HEK293 (cell line): ENCODE measurements around the gene FAM89B.
A peak's percentile ranks its signal among the peaks of the same experiment; 100 is the strongest.

ENCODE experiments used
- KLF10 ChIP-seq: fragments of 450-650 bp; IDR thresholded peaks from 2 replicates; pipeline ENCODE4 v1.5.1; 2018; ENCODE audit warnings: missing biosample characterization, mild to moderate bottlenecking, missing genetic modification characterization
- MZF1 ChIP-seq: fragments of 450-650 bp; formaldehyde crosslinking; IDR thresholded peaks from 2 replicates; pipeline ENCODE4 v1.5.1; 2017; ENCODE audit warnings: missing biosample characterization, missing genetic modification characterization, borderline replicate concordance
- OVOL3 ChIP-seq: fragments of 450-650 bp; formaldehyde crosslinking; IDR thresholded peaks from 2 replicates; pipeline ENCODE4 v1.5.1; 2016; ENCODE audit warnings: missing biosample characterization, missing genetic modification characterization
- SP2 ChIP-seq: fragments of 450-650 bp; formaldehyde crosslinking; IDR thresholded peaks from 2 replicates; pipeline ENCODE4 v1.5.1; 2016; ENCODE audit warnings: missing biosample characterization, missing genetic modification characterization
- ZBTB8A ChIP-seq: fragments of 450-650 bp; formaldehyde crosslinking; IDR thresholded peaks from 2 replicates; pipeline ENCODE4 v1.5.1; 2016; ENCODE audit warnings: missing biosample characterization, missing genetic modification characterization
- ZFHX2 ChIP-seq: fragments of 450-650 bp; formaldehyde crosslinking; conservative IDR thresholded peaks from 2 replicates; pipeline ENCODE4 v1.5.1; 2016; ENCODE audit warnings: missing biosample characterization, missing genetic modification characterization
- ZNF19 ChIP-seq: fragments of 450-650 bp; formaldehyde crosslinking; IDR thresholded peaks from 2 replicates; pipeline ENCODE4; 2016; ENCODE audit warnings: missing biosample characterization, missing genetic modification characterization, low read depth
- ZNF248 ChIP-seq: fragments of 450-650 bp; formaldehyde crosslinking; IDR thresholded peaks from 2 replicates; pipeline ENCODE4 v1.5.1; 2017; ENCODE audit warnings: missing biosample characterization, missing genetic modification characterization
- ZNF311 ChIP-seq: fragments of 450-650 bp; formaldehyde crosslinking; IDR thresholded peaks from 2 replicates; pipeline ENCODE4 v1.5.1; 2017; ENCODE audit warnings: missing biosample characterization, missing genetic modification characterization, borderline replicate concordance
- ZNF350 ChIP-seq: fragments of 450-650 bp; formaldehyde crosslinking; IDR thresholded peaks from 2 replicates; pipeline ENCODE4 v1.5.0; 2017; ENCODE audit warnings: missing biosample characterization, mild to moderate bottlenecking, missing genetic modification characterization
- ZNF391 ChIP-seq: fragments of 450-650 bp; formaldehyde crosslinking; IDR thresholded peaks from 2 replicates; pipeline ENCODE4 v1.5.1; 2016; ENCODE audit warnings: low read depth, missing biosample characterization, missing genetic modification characterization, borderline replicate concordance
- ZNF529 ChIP-seq: fragments of 450-650 bp; formaldehyde crosslinking; IDR thresholded peaks from 2 replicates; pipeline ENCODE4 v1.5.1; 2017; ENCODE audit warnings: missing genetic modification characterization, missing biosample characterization; ENCODE audit not compliant: insufficient replicate concordance
- ZNF621 ChIP-seq: fragments of 450-650 bp; formaldehyde crosslinking; IDR thresholded peaks from 2 replicates; pipeline ENCODE4 v1.5.1; 2017; ENCODE audit warnings: missing biosample characterization, missing genetic modification characterization
- ZNF658 ChIP-seq: fragments of 450-650 bp; formaldehyde crosslinking; IDR thresholded peaks from 2 replicates; pipeline ENCODE4; 2016; ENCODE audit warnings: missing biosample characterization, missing genetic modification characterization
- ZNF791 ChIP-seq: fragments of 450-650 bp; formaldehyde crosslinking; IDR thresholded peaks from 2 replicates; pipeline ENCODE4 v1.5.1; 2016; ENCODE audit warnings: missing biosample characterization, missing genetic modification characterization
- TF ChIP-seq, protein P1 (sequence below): fragments of 450-650 bp; formaldehyde crosslinking; IDR thresholded peaks from 2 replicates; pipeline ENCODE4 v1.5.1; 2016; ENCODE audit warnings: missing biosample characterization, missing genetic modification characterization
- TF ChIP-seq, protein P2 (sequence below): fragments of 450-650 bp; formaldehyde crosslinking; IDR thresholded peaks from 2 replicates; pipeline ENCODE4 v1.5.1; 2016; ENCODE audit warnings: missing biosample characterization, missing genetic modification characterization
- TF ChIP-seq, protein P3 (sequence below): fragments of 450-650 bp; formaldehyde crosslinking; IDR thresholded peaks from 2 replicates; pipeline ENCODE4 v1.5.1; 2016; ENCODE audit warnings: missing biosample characterization, missing genetic modification characterization, low read depth
- TF ChIP-seq, protein P4 (sequence below): fragments of 450-650 bp; formaldehyde crosslinking; optimal IDR thresholded peaks from 2 replicates; pipeline ENCODE3; 2016; ENCODE audit warnings: missing biosample characterization, mild to moderate bottlenecking, missing genetic modification characterization
- TF ChIP-seq, protein P5 (sequence below): fragments of 450-650 bp; formaldehyde crosslinking; IDR thresholded peaks from 2 replicates; pipeline ENCODE4; 2016; ENCODE audit warnings: missing biosample characterization, missing genetic modification characterization
- TF ChIP-seq, protein P6 (sequence below): IDR thresholded peaks from 2 replicates; pipeline ENCODE4 v1.6.1; 2011; ENCODE audit warnings: mild to moderate bottlenecking, low read depth, low read length, borderline replicate concordance
- TF ChIP-seq, protein P7 (sequence below): fragments of 450-650 bp; formaldehyde crosslinking; IDR thresholded peaks from 2 replicates; pipeline ENCODE4 v1.5.1; 2016; ENCODE audit warnings: missing biosample characterization, missing genetic modification characterization, borderline replicate concordance

FAM89B gene

DNA sequence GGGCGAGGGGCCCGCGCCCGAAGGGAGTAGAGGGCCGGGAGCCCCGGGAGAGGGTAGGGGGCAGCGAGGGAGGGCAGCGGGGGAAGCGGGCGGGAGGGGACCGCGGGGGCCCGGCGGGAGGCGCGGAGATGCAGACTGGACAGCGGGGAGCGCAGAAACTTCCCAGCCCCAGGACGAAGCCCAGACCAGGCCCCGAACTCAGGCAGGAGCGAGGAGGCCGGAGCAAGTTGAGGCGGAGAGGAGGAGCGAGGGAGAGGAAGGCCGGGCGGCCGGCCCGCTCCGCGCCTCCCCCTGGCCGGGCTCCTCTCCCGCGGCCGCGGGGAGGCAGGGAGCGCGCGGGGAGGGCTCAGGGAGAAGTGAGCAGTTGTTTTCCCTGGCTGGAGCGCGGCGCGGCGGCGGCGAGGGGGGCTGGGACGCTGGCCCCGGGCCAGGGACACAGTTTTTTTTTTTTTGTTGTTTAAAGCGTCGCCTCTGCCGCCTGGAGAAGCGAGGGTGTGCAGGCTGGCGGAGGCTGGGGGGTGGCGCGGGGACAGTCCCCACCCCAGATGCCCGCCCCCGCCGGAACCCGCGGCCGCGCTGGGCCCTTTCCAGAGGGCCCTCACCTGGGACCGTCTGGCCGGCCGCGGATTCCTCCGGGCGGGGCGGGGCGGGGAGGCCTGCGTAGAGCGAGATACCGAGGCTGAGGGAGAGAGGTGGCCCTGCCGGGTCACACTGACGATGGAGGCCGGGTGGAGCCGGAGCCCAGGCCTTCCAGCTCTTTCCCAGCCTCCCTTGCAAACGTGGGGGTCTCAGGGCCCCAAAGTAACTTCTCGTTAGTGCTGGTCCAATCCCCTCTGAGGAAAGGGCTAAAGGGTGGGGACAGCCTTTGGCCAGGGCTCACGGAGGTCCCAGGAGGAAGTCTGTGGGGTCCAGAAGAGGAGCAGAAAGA is 14.1 kb upstream of the FAM89B start, which contains the start of gene LTBP3 (continued):
- no peak for TF ChIP-seq ZNF391
- TF ChIP-seq, protein P1, sequence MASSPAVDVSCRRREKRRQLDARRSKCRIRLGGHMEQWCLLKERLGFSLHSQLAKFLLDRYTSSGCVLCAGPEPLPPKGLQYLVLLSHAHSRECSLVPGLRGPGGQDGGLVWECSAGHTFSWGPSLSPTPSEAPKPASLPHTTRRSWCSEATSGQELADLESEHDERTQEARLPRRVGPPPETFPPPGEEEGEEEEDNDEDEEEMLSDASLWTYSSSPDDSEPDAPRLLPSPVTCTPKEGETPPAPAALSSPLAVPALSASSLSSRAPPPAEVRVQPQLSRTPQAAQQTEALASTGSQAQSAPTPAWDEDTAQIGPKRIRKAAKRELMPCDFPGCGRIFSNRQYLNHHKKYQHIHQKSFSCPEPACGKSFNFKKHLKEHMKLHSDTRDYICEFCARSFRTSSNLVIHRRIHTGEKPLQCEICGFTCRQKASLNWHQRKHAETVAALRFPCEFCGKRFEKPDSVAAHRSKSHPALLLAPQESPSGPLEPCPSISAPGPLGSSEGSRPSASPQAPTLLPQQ (tag by site-specific recombination): peak; percentile 38; the same call in 1 of the 2 replicates
- TF ChIP-seq, protein P2, sequence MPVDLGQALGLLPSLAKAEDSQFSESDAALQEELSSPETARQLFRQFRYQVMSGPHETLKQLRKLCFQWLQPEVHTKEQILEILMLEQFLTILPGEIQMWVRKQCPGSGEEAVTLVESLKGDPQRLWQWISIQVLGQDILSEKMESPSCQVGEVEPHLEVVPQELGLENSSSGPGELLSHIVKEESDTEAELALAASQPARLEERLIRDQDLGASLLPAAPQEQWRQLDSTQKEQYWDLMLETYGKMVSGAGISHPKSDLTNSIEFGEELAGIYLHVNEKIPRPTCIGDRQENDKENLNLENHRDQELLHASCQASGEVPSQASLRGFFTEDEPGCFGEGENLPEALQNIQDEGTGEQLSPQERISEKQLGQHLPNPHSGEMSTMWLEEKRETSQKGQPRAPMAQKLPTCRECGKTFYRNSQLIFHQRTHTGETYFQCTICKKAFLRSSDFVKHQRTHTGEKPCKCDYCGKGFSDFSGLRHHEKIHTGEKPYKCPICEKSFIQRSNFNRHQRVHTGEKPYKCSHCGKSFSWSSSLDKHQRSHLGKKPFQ: no peak
- peak; percentile 26; the same call in 1 of the 2 replicates for TF ChIP-seq KLF10
- TF ChIP-seq SP2: peak; percentile 18
- TF ChIP-seq, protein P3, sequence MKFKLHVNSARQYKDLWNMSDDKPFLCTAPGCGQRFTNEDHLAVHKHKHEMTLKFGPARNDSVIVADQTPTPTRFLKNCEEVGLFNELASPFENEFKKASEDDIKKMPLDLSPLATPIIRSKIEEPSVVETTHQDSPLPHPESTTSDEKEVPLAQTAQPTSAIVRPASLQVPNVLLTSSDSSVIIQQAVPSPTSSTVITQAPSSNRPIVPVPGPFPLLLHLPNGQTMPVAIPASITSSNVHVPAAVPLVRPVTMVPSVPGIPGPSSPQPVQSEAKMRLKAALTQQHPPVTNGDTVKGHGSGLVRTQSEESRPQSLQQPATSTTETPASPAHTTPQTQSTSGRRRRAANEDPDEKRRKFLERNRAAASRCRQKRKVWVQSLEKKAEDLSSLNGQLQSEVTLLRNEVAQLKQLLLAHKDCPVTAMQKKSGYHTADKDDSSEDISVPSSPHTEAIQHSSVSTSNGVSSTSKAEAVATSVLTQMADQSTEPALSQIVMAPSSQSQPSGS (tag by site-specific recombination): no peak
- TF ChIP-seq ZFHX2 (tag by site-specific recombination): peak; percentile 17; the same call in 1 of the 2 replicates
- TF ChIP-seq ZNF791 (tag by site-specific recombination): no peak
- no peak for TF ChIP-seq ZNF529 (tag by site-specific recombination)
- no peak for TF ChIP-seq ZNF658
- TF ChIP-seq, protein P4, sequence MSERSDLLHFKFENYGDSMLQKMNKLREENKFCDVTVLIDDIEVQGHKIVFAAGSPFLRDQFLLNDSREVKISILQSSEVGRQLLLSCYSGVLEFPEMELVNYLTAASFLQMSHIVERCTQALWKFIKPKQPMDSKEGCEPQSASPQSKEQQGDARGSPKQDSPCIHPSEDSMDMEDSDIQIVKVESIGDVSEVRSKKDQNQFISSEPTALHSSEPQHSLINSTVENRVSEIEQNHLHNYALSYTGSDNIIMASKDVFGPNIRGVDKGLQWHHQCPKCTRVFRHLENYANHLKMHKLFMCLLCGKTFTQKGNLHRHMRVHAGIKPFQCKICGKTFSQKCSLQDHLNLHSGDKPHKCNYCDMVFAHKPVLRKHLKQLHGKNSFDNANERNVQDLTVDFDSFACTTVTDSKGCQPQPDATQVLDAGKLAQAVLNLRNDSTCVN (tag by site-specific recombination): peak; percentile 63
- no peak for TF ChIP-seq ZNF311 (tag by site-specific recombination)
- TF ChIP-seq, protein P5, sequence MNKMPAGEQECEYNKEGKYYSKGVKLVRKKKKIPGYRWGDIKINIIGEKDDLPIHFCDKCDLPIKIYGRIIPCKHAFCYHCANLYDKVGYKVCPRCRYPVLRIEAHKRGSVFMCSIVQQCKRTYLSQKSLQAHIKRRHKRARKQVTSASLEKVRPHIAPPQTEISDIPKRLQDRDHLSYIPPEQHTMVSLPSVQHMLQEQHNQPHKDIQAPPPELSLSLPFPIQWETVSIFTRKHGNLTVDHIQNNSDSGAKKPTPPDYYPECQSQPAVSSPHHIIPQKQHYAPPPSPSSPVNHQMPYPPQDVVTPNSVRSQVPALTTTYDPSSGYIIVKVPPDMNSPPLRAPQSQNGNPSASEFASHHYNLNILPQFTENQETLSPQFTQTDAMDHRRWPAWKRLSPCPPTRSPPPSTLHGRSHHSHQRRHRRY (tag by site-specific recombination): no peak
- TF ChIP-seq ZBTB8A (tag by site-specific recombination): peak; percentile 52; the same call in 1 of the 2 replicates
- no peak for TF ChIP-seq ZNF350 (tag by site-specific recombination)
- no peak for TF ChIP-seq OVOL3 (tag by site-specific recombination)
- no peak for TF ChIP-seq ZNF19 (tag by site-specific recombination)
- no peak for TF ChIP-seq ZNF248 (tag by site-specific recombination)
- TF ChIP-seq, protein P6, sequence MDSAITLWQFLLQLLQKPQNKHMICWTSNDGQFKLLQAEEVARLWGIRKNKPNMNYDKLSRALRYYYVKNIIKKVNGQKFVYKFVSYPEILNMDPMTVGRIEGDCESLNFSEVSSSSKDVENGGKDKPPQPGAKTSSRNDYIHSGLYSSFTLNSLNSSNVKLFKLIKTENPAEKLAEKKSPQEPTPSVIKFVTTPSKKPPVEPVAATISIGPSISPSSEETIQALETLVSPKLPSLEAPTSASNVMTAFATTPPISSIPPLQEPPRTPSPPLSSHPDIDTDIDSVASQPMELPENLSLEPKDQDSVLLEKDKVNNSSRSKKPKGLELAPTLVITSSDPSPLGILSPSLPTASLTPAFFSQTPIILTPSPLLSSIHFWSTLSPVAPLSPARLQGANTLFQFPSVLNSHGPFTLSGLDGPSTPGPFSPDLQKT: no peak
- TF ChIP-seq, protein P7, sequence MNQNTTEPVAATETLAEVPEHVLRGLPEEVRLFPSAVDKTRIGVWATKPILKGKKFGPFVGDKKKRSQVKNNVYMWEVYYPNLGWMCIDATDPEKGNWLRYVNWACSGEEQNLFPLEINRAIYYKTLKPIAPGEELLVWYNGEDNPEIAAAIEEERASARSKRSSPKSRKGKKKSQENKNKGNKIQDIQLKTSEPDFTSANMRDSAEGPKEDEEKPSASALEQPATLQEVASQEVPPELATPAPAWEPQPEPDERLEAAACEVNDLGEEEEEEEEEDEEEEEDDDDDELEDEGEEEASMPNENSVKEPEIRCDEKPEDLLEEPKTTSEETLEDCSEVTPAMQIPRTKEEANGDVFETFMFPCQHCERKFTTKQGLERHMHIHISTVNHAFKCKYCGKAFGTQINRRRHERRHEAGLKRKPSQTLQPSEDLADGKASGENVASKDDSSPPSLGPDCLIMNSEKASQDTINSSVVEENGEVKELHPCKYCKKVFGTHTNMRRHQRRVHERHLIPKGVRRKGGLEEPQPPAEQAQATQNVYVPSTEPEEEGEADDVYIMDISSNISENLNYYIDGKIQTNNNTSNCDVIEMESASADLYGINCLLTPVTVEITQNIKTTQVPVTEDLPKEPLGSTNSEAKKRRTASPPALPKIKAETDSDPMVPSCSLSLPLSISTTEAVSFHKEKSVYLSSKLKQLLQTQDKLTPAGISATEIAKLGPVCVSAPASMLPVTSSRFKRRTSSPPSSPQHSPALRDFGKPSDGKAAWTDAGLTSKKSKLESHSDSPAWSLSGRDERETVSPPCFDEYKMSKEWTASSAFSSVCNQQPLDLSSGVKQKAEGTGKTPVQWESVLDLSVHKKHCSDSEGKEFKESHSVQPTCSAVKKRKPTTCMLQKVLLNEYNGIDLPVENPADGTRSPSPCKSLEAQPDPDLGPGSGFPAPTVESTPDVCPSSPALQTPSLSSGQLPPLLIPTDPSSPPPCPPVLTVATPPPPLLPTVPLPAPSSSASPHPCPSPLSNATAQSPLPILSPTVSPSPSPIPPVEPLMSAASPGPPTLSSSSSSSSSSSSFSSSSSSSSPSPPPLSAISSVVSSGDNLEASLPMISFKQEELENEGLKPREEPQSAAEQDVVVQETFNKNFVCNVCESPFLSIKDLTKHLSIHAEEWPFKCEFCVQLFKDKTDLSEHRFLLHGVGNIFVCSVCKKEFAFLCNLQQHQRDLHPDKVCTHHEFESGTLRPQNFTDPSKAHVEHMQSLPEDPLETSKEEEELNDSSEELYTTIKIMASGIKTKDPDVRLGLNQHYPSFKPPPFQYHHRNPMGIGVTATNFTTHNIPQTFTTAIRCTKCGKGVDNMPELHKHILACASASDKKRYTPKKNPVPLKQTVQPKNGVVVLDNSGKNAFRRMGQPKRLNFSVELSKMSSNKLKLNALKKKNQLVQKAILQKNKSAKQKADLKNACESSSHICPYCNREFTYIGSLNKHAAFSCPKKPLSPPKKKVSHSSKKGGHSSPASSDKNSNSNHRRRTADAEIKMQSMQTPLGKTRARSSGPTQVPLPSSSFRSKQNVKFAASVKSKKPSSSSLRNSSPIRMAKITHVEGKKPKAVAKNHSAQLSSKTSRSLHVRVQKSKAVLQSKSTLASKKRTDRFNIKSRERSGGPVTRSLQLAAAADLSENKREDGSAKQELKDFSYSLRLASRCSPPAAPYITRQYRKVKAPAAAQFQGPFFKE (tag by site-specific recombination): no peak
- no peak for TF ChIP-seq ZNF621 (tag by site-specific recombination)
- no peak for TF ChIP-seq MZF1 (tag by site-specific recombination)
